Ectodermal cell (in vitro differentiated cells): Measurements from ENCODE around the gene C10orf67.
"Not testable (repeated sequence)": the region's sequence is repeated elsewhere in the genome, so short reads cannot be mapped to it uniquely, and the experiment has no call there.

Experiments
- H3K27ac ChIP-seq: 2 replicates; pipeline ENCODE4 v1.7.0; 2013; ENCODE audit warnings: mild to moderate bottlenecking, low read depth, low read length; ENCODE audit not compliant: insufficient read depth, poor library complexity, severe bottlenecking
- H3K27me3 ChIP-seq: 2 replicates; pipeline ENCODE4 v1.7.0; 2013; ENCODE audit warnings: mild to moderate bottlenecking, low read length; ENCODE audit not compliant: insufficient read depth, control insufficient read depth, poor library complexity, severe bottlenecking
- H3K36me3 ChIP-seq: one replicate; pipeline ENCODE4 v1.7.0; 2013; ENCODE audit warnings: low read length; ENCODE audit not compliant: control insufficient read depth, insufficient read depth
- H3K4me1 ChIP-seq: one replicate; pipeline ENCODE4 v1.7.0; 2013; ENCODE audit warnings: low read length; ENCODE audit not compliant: control insufficient read depth, insufficient read depth
- H3K4me3 ChIP-seq: 2 replicates; pipeline ENCODE4 v1.7.0; 2013; ENCODE audit warnings: low read depth, low read length, control low read depth; ENCODE audit not compliant: insufficient read depth
- H3K9me3 ChIP-seq: 2 replicates; pipeline ENCODE4 v1.7.0; 2013; ENCODE audit warnings: mild to moderate bottlenecking, low read length, moderate library complexity; ENCODE audit not compliant: control insufficient read depth
- WGBS, 2 experiments: methylation state at CpG; one replicate each; pipeline ENCODE4 v1.1.7; 2013; ENCODE audit warnings: missing lambda C conversion rate in 2 of 2; 5-methylcytosine and 5-hydroxymethylcytosine counted together

The C10orf67 gene

GRCh38 chr10:23252859-23253258, 91.7 kb downstream of the C10orf67 start:
- not testable (repeated sequence) for H3K4me3 ChIP-seq, H3K27me3 ChIP-seq, H3K4me1 ChIP-seq, H3K27ac ChIP-seq, H3K36me3 ChIP-seq, H3K9me3 ChIP-seq
- WGBS, 2 experiments = 91 to 94% methylated on average over 4 of the region's 4 CpGs

GRCh38 chr10:23241779-23242178, 102.8 kb downstream of the C10orf67 start:
- not testable (repeated sequence) for H3K9me3 ChIP-seq

GRCh38 chr10:23238015-23238414, 106.6 kb downstream of the C10orf67 start:
- Histone ChIP-seq H3K36me3 (no peaks in the 10 kb centered on the region), H3K27me3 (no peaks in the 10 kb centered on the region), H3K27ac (no peak overlapping the region), H3K9me3 (no peaks in the 10 kb centered on the region), H3K4me3 (no peak overlapping the region), H3K4me1 (no peaks in the 10 kb centered on the region)
- WGBS, 2 experiments = 83 to 91% methylated on average over 2 to 3 of the region's 3 CpGs

More at GRCh38 chr10:23241779-23242178, 102.8 kb downstream of the C10orf67 start:
- H3K36me3 ChIP-seq, H3K27ac ChIP-seq, H3K4me3 ChIP-seq, H3K4me1 ChIP-seq, H3K27me3 ChIP-seq: not testable (repeated sequence)
- WGBS, 2 experiments = 83 to 88% methylated on average over 1 of the region's 1 CpG

GRCh38 chr10:23230582-23230981, 114.0 kb downstream of the C10orf67 start:
- H3K4me3 ChIP-seq = no peak overlapping the region
- H3K4me1 ChIP-seq = no peaks in the 10 kb centered on the region
- H3K27me3 ChIP-seq = no peaks in the 10 kb centered on the region
- WGBS, 2 experiments = 100% methylated on average over 1 of the region's 1 CpG; no CpG with 5 or more reads in 1 of the 2 experiments
- no peaks in the 10 kb centered on the region for H3K9me3 ChIP-seq
- H3K27ac ChIP-seq = no peak overlapping the region
- H3K36me3 ChIP-seq = no peaks in the 10 kb centered on the region

- Histone ChIP-seq H3K36me3 (no peaks in the 10 kb centered on the region), H3K4me1 (no peaks in the 10 kb centered on the region), H3K27me3 (no peaks in the 10 kb centered on the region), H3K4me3 (no peak overlapping the region), H3K9me3 (no peaks in the 10 kb centered on the region), H3K27ac (no peak overlapping the region)
- no CpG with 5 or more reads among the region's 1 CpG for WGBS, 2 experiments
These were observed 127.1 kb downstream of the C10orf67 start for GRCh38 chr10:23217471-23217870.

- WGBS, 2 experiments = 73% methylated on average over 3 of the region's 3 CpGs
- no peak overlapping the region for H3K27ac ChIP-seq
- H3K4me3 ChIP-seq = no peak overlapping the region
- no peaks in the 10 kb centered on the region for H3K36me3 ChIP-seq
- peaks cover 52% of the 10 kb centered on the region for H3K27me3 ChIP-seq
- H3K9me3 ChIP-seq = no peaks in the 10 kb centered on the region
- H3K4me1 ChIP-seq = peaks cover 14% of the 10 kb centered on the region
These were observed 138.5 kb downstream of the C10orf67 start for GRCh38 chr10:23205972-23206642.

- no peak overlapping the region for H3K4me3 ChIP-seq
- 5 to 13% methylated on average over 10 of the region's 10 CpGs for WGBS, 2 experiments
- peaks cover 14% of the 10 kb centered on the region for H3K4me1 ChIP-seq
These were observed 139.8 kb downstream of the C10orf67 start for GRCh38 chr10:23204773-23205172.

GRCh38 chr10:23203369-23204325, 140.9 kb downstream of the C10orf67 start:
- H3K9me3 ChIP-seq = no peaks in the 10 kb centered on the region
- H3K27ac ChIP-seq = no peak overlapping the region
- H3K4me1 ChIP-seq = peaks cover 14% of the 10 kb centered on the region
- no peaks in the 10 kb centered on the region for H3K36me3 ChIP-seq
- WGBS, 2 experiments = 74 to 80% methylated on average over 29 of the region's 29 CpGs
- no peak overlapping the region for H3K4me3 ChIP-seq
- H3K27me3 ChIP-seq = peaks cover 76% of the 10 kb centered on the region

More at GRCh38 chr10:23204773-23205172, 139.8 kb downstream of the C10orf67 start:
- peaks cover 65% of the 10 kb centered on the region for H3K27me3 ChIP-seq
- H3K27ac ChIP-seq = no peak overlapping the region
- no peaks in the 10 kb centered on the region for H3K9me3 ChIP-seq
- H3K36me3 ChIP-seq = no peaks in the 10 kb centered on the region

GRCh38 chr10:23202779-23203178, 141.8 kb downstream of the C10orf67 start:
- 60 to 68% methylated on average over 1 to 3 of the region's 3 CpGs for WGBS, 2 experiments
- H3K9me3 ChIP-seq = no peaks in the 10 kb centered on the region
- H3K27ac ChIP-seq = no peak overlapping the region
- peaks cover 85% of the 10 kb centered on the region for H3K27me3 ChIP-seq
- no peaks in the 10 kb centered on the region for H3K36me3 ChIP-seq
- H3K4me3 ChIP-seq = no peak overlapping the region
- peaks cover 14% of the 10 kb centered on the region for H3K4me1 ChIP-seq

- peaks cover 14% of the 10 kb centered on the region for H3K4me1 ChIP-seq
- H3K27ac ChIP-seq = no peak overlapping the region
- H3K27me3 ChIP-seq = peaks cover 88% of the 10 kb centered on the region
- no peaks in the 10 kb centered on the region for H3K36me3 ChIP-seq
- WGBS, 2 experiments = 20 to 24% methylated on average over 3 of the region's 4 CpGs
- H3K9me3 ChIP-seq = no peaks in the 10 kb centered on the region
- no peak overlapping the region for H3K4me3 ChIP-seq
These were observed 142.8 kb downstream of the C10orf67 start for GRCh38 chr10:23201837-23202236.
